RWPE1 (cell line): Measurements from ENCODE around the gene CDO1.

ENCODE experiments used
- CTCF ChIA-PET: fragments of 350-600 bp; sonication (Branson Sonifier 250); formaldehyde crosslinking; extraction: SDS; loops from one replicate; lab custom pipeline; 2021; lab: Yijun Ruan, JAX
- POLR2A ChIA-PET: fragments of 400-600 bp; formaldehyde crosslinking; extraction: SDS; loops from one replicate; lab custom pipeline; 2020; ENCODE audit warnings: antibody characterized with exemption; ENCODE audit not compliant: low non-redundant PET; lab: Yijun Ruan, JAX
- DNase-seq: peaks from one replicate; pipeline ENCODE4 v3.0.0; 2012; ENCODE audit warnings: low spot score
- H3K27ac ChIP-seq: fragments of 450-650 bp; 2 replicates; pipeline ENCODE4 v1.5.1; 2017
- TF ChIP-seq, protein P1 (sequence below): fragments of 450-650 bp; conservative IDR thresholded peaks from 2 replicates; pipeline ENCODE4 v1.5.1; 2017; ENCODE audit warnings: low read depth, mild to moderate bottlenecking

Gene CDO1

DNA sequence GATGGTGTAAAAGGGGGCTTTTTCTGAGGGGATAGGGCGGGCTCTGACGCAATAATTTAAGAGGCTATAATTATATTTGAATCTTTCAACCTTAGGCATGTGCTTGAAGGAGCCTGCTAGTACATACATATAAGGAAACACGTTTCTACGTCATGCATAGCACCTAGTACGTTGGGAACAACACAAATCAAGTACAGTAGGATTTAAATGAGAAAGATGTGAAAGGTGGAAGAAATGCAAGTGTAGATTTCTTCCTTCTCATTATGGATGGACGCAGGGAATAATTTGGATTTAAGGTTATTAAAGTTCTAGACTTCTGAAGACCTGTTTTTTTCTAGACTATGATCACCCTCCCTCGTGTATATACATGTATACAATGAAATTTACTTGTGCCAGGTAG is 927 bp upstream of the CDO1 start:
- ChIA-PET POLR2A (no interaction called here), CTCF (no interaction called here)
- no peak overlapping the region for H3K27ac ChIP-seq
- no peak for DNase-seq
- TF ChIP-seq, protein P1, sequence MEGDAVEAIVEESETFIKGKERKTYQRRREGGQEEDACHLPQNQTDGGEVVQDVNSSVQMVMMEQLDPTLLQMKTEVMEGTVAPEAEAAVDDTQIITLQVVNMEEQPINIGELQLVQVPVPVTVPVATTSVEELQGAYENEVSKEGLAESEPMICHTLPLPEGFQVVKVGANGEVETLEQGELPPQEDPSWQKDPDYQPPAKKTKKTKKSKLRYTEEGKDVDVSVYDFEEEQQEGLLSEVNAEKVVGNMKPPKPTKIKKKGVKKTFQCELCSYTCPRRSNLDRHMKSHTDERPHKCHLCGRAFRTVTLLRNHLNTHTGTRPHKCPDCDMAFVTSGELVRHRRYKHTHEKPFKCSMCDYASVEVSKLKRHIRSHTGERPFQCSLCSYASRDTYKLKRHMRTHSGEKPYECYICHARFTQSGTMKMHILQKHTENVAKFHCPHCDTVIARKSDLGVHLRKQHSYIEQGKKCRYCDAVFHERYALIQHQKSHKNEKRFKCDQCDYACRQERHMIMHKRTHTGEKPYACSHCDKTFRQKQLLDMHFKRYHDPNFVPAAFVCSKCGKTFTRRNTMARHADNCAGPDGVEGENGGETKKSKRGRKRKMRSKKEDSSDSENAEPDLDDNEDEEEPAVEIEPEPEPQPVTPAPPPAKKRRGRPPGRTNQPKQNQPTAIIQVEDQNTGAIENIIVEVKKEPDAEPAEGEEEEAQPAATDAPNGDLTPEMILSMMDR = no peak

DNA sequence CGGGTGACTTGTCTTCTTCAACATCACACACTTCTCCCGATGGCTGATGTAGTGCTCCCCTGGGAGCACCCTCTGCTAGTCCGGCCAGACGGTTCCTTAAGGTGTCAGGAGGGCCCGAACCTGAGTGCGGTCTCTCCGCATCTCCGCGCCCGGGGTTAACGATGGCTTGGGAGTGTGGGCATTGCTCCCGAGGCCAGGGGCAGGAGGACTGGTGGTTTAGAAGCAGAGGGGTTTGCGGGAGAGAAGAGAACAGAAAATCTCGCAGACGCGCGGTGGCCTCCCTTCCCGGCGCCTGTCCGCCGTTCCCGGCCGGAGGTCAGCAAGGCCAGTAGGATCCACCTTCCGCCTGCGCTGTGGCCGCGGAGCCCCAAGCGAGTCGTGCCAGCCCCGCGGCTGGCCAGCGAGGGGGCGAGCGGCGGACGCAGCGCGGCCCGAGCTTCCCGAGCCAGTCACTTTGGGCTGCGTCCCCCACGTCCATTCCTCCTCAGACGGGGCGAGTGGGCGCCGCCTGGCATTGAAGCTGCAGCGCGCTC is 700 bp downstream of the CDO1 start:
- H3K27ac ChIP-seq = no peak overlapping the region
- TF ChIP-seq, protein P1 = no peak
- POLR2A ChIA-PET = no interaction called here
- DNase-seq = no peak
- CTCF ChIA-PET = interaction anchor here (0.6 kb wide), 1 partner anchor 12 kb away, joined by 3 read pairs; no protein-coding TSS in a partner anchor

DNA sequence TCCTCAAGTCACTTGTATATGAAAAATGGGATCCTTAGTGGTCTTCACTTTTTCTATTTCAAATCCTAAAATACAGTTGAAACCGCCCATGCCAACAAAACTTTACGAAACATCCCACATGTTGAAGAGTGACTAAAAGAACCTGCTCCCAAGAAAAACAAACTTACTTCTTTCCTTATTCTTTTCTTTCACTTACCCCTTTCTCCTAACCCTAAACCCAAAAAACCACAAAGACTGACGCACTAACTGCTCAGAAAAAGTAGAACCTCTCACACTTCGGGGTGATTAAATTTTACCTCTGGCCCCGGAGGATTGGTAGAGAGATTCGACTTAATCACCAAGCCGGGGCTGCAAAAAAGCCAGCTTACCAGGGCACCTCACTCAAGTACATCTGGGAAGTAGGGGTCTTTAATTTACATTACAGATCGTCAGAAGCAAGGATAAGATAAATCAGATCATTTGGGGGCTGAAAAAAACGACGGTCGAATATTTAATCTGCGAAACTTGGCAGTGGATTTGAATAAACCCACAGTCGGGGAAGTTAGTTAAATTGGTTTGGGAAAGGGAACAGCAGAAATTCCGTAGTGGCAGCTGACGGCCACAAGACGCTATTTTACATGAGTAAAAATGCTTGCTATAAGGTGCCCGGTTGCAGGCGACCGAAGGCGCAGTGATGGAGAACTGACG is 1.3 kb downstream of the CDO1 start:
- CTCF ChIA-PET = interaction anchor here (0.8 kb wide), 1 partner anchor 11 kb away, joined by 3 read pairs; no protein-coding TSS in a partner anchor
- no peak for DNase-seq
- POLR2A ChIA-PET = no interaction called here
- TF ChIP-seq, protein P1 = no peak
- no peak overlapping the region for H3K27ac ChIP-seq

DNA sequence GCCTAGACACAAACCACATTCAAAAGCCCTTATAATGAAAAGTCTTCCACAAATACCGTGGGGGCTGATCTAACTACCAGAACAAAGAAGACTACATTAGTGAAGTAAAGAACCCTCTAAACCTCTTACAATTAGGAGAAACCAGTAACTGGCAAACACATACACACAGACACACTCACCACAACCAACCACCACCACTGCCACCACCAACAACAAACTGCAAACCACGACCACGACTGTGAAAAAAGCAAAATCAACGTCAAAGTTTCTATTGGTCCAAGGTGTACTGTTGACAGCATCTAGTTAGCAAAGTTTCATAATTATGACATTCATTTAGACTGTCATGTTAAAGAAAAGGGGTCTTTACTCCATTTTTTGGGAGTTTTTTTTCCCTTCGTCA is 2.7 kb downstream of the CDO1 start:
- no peak overlapping the region for H3K27ac ChIP-seq
- ChIA-PET CTCF (no interaction called here), POLR2A (no interaction called here)
- TF ChIP-seq, protein P1 = no peak
- no peak for DNase-seq

DNA sequence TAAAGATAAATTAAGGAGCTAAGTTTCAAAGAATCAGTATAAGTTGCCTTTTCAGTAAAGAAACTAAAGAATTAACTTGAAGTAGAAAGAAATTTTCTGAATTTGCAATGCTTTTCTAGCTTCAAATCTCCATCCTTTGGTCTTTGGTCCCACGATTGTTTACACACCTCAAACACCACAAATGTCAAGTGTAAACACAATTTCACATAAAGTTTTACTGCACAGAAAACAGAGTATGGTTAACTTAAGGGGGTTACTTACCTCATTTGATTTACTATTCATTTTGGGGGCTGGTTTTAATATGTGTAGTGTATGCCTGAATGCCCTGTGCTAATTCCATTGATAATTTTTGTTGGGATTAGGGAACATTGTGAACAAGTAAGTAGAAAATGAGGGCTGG is 4.1 kb downstream of the CDO1 start:
- ChIA-PET POLR2A (no interaction called here), CTCF (interaction anchor here (0.7 kb wide), 1 partner anchor 151 kb away, joined by 3 read pairs; no protein-coding TSS in a partner anchor)
- no peak overlapping the region for H3K27ac ChIP-seq
- TF ChIP-seq, protein P1 = no peak
- no peak for DNase-seq

DNA sequence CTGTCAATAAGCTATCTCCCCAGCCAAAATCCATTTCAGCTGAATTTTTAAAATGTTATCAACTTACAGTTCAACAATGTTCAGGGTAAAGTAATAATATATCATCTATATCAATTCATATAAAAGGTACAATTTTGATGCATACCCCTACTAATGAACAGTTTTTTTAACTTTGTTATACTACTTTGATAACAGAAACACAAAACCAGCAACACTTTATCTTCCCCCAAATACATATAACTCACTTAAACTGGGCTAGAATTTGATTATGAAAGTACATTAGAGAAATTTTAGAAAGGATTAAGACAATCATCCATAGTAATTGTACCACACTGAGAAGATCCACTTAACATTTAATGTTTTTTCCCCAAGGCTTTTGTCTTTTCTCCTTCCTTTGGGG is 5.1 kb downstream of the CDO1 start:
- POLR2A ChIA-PET = interaction anchor here (0.5 kb wide), 1 partner anchor 19 kb away, joined by 4 read pairs; no protein-coding TSS in a partner anchor
- CTCF ChIA-PET = no interaction called here
- H3K27ac ChIP-seq = no peak overlapping the region
- TF ChIP-seq, protein P1 = no peak
- DNase-seq = no peak
